ENCODE results near the gene RPUSD3.

Gene RPUSD3

DNA sequence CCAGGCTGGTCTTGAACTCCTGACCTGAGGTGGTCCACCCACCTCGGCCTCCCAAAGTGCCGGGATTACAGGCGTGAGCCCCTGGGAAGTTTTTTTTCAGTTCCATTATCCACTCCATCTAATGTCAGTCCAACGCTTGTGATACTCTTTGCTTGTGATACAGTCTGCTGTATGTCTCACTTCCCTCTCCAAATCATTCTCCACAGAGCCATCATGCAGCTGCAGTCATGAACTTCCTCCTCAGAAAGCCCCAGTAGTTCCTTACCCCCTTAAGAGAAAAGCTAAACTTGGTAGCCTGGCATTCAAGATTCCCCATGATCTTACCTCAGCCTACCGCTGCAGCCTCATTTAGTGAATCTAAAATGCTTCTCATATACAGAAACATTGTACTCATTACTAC is 48.6 kb downstream of the RPUSD3 start:
- H3K9me3 ChIP-seq (ENCODE audit: control insufficient read depth in 5 of 5, low read length in 5 of 5), result no peaks in the 10 kb centered on the region
- H3K27ac ChIP-seq (ENCODE audit: low read depth, low read length), result no peak overlapping the region
- no peak overlapping the region for H3K4me3 ChIP-seq (ENCODE audit: low read depth in 1 of 5, low read length in 5 of 5)
- peaks cover 2 to 40% (median 29%) of the 10 kb centered on the region in 5 donors for H3K4me1 ChIP-seq (ENCODE audit: control insufficient read depth in 5 of 5, insufficient read depth in 5 of 5, low read length in 5 of 5)
- H3K36me3 ChIP-seq (ENCODE audit: control insufficient read depth in 5 of 5, insufficient read depth in 5 of 5, low read length in 5 of 5), result peaks cover 15 to 44% (median 38%) of the 10 kb centered on the region in 5 donors
- no peaks in the 10 kb centered on the region for H3K27me3 ChIP-seq (ENCODE audit: control insufficient read depth in 5 of 5, insufficient read depth in 4 of 5, low read length in 5 of 5)
- peak overlapping the region in 1 of 5 donors; percentile 20 for H3K9ac ChIP-seq (ENCODE audit: low read length in 5 of 5)

DNA sequence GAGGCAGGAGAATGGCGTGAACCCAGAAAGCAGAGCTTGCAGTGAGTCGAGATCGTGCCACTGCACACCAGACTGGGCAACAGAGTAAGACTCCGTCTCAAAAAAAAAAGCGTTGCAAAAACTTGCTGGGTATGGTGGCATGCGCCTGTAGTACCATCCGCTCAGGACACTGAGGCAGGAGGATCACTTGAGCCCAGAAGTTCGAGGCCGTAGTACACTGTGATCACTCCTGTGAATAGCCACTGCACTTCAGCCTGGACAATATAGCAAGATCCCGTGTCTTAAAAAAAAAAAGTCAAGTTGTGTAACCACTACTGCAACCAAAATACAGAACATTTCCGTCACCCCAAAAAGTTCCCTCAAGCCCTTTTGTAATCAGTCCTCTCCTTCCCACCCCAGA is 49.4 kb downstream of the RPUSD3 start:
- Histone ChIP-seq H3K4me3 (ENCODE audit: low read depth in 1 of 5, low read length in 5 of 5) (no peak overlapping the region), H3K4me1 (ENCODE audit: control insufficient read depth in 5 of 5, insufficient read depth in 5 of 5, low read length in 5 of 5) (peaks cover 2 to 40% (median 29%) of the 10 kb centered on the region in 5 donors), H3K27ac (ENCODE audit: low read depth, low read length) (peak overlapping the region; percentile 97), H3K9ac (ENCODE audit: low read length in 5 of 5) (no peak overlapping the region), H3K9me3 (ENCODE audit: control insufficient read depth in 5 of 5, low read length in 5 of 5) (no peaks in the 10 kb centered on the region), H3K27me3 (ENCODE audit: control insufficient read depth in 5 of 5, insufficient read depth in 4 of 5, low read length in 5 of 5) (no peaks in the 10 kb centered on the region), H3K36me3 (ENCODE audit: control insufficient read depth in 5 of 5, insufficient read depth in 5 of 5, low read length in 5 of 5) (peaks cover 12 to 44% (median 38%) of the 10 kb centered on the region in 5 donors)

DNA sequence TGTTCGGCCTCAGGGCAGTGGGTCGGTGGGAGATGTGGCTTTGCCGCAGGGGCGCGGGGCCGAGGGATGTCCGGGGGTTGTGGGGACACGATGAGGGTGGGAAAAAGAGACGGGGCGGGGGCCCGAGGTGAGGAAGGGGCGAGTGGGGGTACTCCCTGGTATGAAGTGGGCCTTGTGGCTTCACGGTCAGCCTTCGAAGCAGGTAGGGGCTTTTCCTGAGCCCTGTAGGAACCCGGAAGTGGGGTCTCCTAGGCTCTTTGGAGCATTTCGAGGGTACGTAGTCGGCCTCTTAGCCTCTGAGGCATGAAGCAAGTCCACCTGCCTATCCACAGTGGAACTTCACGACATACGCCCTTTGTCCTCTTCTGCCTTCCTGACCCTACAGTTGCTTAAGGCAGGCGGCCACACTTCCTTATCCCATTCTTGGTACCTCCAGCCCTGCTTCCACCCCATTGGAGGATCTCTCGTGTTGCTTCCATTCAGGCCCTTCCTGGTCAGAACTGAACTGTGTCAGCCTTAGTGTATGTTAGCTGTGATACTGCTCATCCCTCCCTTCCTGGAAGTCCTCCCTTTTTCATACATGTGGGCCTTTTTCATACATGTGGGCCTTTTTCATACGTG is 50.5 kb downstream of the RPUSD3 start:
- peak overlapping the region; percentile 86 to 99 (median 97) for H3K9ac ChIP-seq (ENCODE audit: low read length in 5 of 5)
- H3K36me3 ChIP-seq (ENCODE audit: control insufficient read depth in 5 of 5, insufficient read depth in 5 of 5, low read length in 5 of 5), result peaks cover 8 to 40% (median 31%) of the 10 kb centered on the region in 5 donors
- H3K4me3 ChIP-seq (ENCODE audit: low read depth in 1 of 5, low read length in 5 of 5), result peak overlapping the region; percentile 72 to 99 (median 96)
- H3K9me3 ChIP-seq (ENCODE audit: control insufficient read depth in 5 of 5, low read length in 5 of 5), result no peaks in the 10 kb centered on the region
- peak overlapping the region; percentile 97 for H3K27ac ChIP-seq (ENCODE audit: low read depth, low read length)
- H3K4me1 ChIP-seq (ENCODE audit: control insufficient read depth in 5 of 5, insufficient read depth in 5 of 5, low read length in 5 of 5), result peaks cover 2 to 40% (median 29%) of the 10 kb centered on the region in 5 donors
- H3K27me3 ChIP-seq (ENCODE audit: control insufficient read depth in 5 of 5, insufficient read depth in 4 of 5, low read length in 5 of 5), result no peaks in the 10 kb centered on the region

DNA sequence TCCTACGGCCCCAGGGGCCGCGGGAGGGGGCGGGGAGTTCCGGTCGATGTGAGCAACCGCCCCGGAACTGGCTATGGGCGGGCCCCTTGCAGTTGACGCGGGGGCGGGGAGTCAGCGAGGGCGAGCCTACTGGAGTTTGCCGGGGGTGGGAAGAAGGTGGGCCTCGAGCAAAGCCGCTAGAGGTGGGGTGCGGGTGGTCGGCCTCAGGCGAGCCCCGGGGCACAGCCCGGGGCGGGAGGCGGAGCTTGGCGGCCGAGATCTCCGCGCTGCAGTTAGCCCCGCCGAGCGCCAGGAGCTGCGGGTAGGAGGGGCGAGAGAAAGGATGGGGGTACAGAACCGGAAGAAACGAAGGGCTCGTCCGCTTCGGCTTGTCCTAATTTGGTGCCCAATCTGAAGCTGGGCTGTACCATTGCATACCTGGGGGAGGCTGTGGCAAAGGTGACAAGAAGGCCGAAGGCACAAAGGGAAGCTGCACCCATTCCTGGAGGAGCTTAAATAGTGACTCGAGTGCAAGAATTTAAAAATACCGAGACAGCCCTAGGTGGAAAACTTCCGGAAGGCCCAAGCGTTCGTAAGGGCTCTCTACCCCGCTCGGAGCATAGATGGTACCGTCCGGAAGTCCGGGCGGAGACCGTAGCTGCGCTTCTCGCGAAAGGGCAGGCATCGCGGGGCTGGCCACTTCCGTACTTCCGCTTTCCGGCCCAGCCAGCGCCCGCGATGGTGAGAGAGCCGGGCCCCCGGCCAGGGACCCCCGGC is 51.2 kb downstream of the RPUSD3 start, which contains the start of the genes ARPC4 and TADA3:
ARPC4 (plus strand) TSS at position 678 of the 756 bp plus-strand sequence; CDS start at position 718, 40 bp downstream.
TADA3 (minus strand) TSS at position 69 of the 756 bp plus-strand sequence. CDS start 1,007 bp downstream, outside the sequence.
- peaks cover 4 to 37% (median 28%) of the 10 kb centered on the region in 5 donors for H3K36me3 ChIP-seq (ENCODE audit: control insufficient read depth in 5 of 5, insufficient read depth in 5 of 5, low read length in 5 of 5)
- H3K27me3 ChIP-seq (ENCODE audit: control insufficient read depth in 5 of 5, insufficient read depth in 4 of 5, low read length in 5 of 5), result no peaks in the 10 kb centered on the region
- H3K9ac ChIP-seq (ENCODE audit: low read length in 5 of 5), result peak within 1 kb of the TSS; percentile 86 to 99 (median 97)
- peak within 1 kb of the TSS; percentile 97 for H3K27ac ChIP-seq (ENCODE audit: low read depth, low read length)
- no peaks in the 10 kb centered on the region for H3K9me3 ChIP-seq (ENCODE audit: control insufficient read depth in 5 of 5, low read length in 5 of 5)
- H3K4me1 ChIP-seq (ENCODE audit: control insufficient read depth in 5 of 5, insufficient read depth in 5 of 5, low read length in 5 of 5), result peaks cover 2 to 40% (median 29%) of the 10 kb centered on the region in 5 donors
- peak within 1 kb of the TSS; percentile 72 to 99 (median 96) for H3K4me3 ChIP-seq (ENCODE audit: low read depth in 1 of 5, low read length in 5 of 5)

DNA sequence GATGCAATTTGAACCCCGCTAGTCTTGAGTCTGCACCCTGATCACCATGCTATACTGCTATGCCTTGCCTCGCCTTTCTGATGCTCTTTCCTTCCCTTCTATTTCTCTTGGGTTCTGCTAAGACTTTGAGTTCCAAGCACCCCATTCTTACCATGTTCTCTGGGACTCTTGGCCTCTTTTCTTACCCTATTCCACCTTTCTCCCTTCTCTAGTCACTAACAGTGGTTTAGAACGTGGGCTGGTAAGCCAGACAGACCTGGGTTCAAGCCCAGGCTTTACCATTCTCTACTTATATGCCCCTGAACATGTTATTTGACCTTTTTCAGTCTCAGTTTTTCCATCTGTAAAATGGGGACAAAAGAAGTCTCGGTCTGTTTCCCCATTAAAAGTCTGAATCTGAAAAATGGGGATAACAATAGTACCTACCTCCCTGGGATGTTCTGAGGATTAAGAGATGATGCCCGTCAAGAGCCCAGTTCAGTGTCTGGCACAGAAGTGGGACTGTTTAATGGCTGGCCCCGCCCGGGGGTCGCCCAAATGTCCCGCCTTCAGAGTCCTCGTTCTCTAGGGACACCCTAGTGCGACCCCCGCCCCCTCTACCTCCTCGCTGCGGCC is 51.9 kb downstream of the RPUSD3 start:
- peaks cover 8 to 37% (median 28%) of the 10 kb centered on the region in 5 donors for H3K36me3 ChIP-seq (ENCODE audit: control insufficient read depth in 5 of 5, insufficient read depth in 5 of 5, low read length in 5 of 5)
- H3K27me3 ChIP-seq (ENCODE audit: control insufficient read depth in 5 of 5, insufficient read depth in 4 of 5, low read length in 5 of 5), result no peaks in the 10 kb centered on the region
- H3K9me3 ChIP-seq (ENCODE audit: control insufficient read depth in 5 of 5, low read length in 5 of 5), result no peaks in the 10 kb centered on the region
- peak overlapping the region; percentile 97 for H3K27ac ChIP-seq (ENCODE audit: low read depth, low read length)
- H3K9ac ChIP-seq (ENCODE audit: low read length in 5 of 5), result peak overlapping the region in 4 of 5 donors; percentile 74 to 98 (median 92)
- H3K4me3 ChIP-seq (ENCODE audit: low read depth in 1 of 5, low read length in 5 of 5), result peak overlapping the region; percentile 67 to 99 (median 83)
- H3K4me1 ChIP-seq (ENCODE audit: control insufficient read depth in 5 of 5, insufficient read depth in 5 of 5, low read length in 5 of 5), result peaks cover 2 to 36% (median 29%) of the 10 kb centered on the region in 5 donors

DNA sequence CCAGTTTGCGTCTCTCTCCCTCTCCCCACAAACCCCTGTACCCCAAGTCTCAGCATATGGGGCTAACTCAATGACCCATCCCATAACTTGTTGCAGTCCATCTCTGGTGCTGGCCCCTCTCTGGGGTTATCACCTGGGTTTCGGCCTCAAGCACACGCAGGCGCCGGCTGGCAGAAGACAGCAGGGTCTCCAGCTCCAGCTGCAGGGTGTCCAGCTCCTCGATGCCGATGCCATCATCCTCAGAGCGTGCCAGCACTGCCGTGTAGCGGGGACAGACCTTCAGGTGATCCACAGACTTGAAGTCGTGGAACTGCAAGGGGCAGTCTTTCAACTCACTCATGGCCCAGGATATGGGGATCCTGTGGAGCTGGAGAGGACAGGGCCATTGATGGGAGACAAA is 52.7 kb downstream of the RPUSD3 start:
- H3K27me3 ChIP-seq (ENCODE audit: control insufficient read depth in 5 of 5, insufficient read depth in 4 of 5, low read length in 5 of 5), result no peaks in the 10 kb centered on the region
- H3K4me3 ChIP-seq (ENCODE audit: low read depth in 1 of 5, low read length in 5 of 5), result no peak overlapping the region
- no peaks in the 10 kb centered on the region for H3K9me3 ChIP-seq (ENCODE audit: control insufficient read depth in 5 of 5, low read length in 5 of 5)
- peak overlapping the region; percentile 97 for H3K27ac ChIP-seq (ENCODE audit: low read depth, low read length)
- peak overlapping the region in 1 of 5 donors; percentile 86 for H3K9ac ChIP-seq (ENCODE audit: low read length in 5 of 5)
- H3K36me3 ChIP-seq (ENCODE audit: control insufficient read depth in 5 of 5, insufficient read depth in 5 of 5, low read length in 5 of 5), result peaks cover 11 to 45% (median 34%) of the 10 kb centered on the region in 5 donors
- peaks cover 2 to 37% (median 29%) of the 10 kb centered on the region in 5 donors for H3K4me1 ChIP-seq (ENCODE audit: control insufficient read depth in 5 of 5, insufficient read depth in 5 of 5, low read length in 5 of 5)
